ENCODE measurements around the gene FAM117B. TPM values are rescaled to one million over a fixed set of nuclear protein-coding genes. Genes with fewer than 3 reads are reported as not detected.

Gene FAM117B
- total RNA-seq, 1 experiment from 2014 or later, result 24.0 TPM

DNA sequence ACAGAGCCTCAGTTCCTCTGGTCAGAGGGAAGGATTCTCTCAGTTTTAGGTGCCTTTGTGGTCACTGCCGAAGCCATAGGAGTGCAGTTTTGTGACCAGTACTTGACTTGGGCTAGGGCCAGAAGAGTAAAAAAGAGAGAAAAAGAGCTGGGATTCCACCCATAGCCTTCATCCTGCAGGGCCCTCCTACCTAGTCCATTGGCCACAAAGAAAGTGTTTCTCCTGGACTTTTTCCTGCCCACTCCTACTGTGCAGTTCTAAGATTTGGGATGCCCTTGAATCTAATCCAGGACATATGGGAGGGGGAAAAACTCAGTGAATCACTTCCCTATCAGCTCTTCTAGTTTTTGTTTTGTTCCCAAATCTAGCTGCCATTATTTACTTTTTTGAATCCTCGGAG lies 26.0 kb downstream of the FAM117B start:
- WGBS (ENCODE audit: extremely low coverage, insufficient read length, low lambda C conversion rate), result no CpG with 5 or more reads among the region's 2 CpGs
- H3T11ph ChIP-seq (ENCODE audit: low read length), result no peak overlapping the region

More for the DNA sequence above, 26.0 kb downstream of the FAM117B start:
- no peaks in the 10 kb centered on the region; a peak in 1 of 7 replicates for H3K36me3 Mint-ChIP-seq (ENCODE audit: insufficient read depth in 1 of 3, low read depth in 3 of 3)
- Histone ChIP-seq H3K4me2 (ENCODE audit: insufficient read depth, insufficient read length, low read length) (no peak overlapping the region), H3K79me1 (ENCODE audit: insufficient read depth, low read depth, low read length, poor library complexity, severe bottlenecking) (no peaks in the 10 kb centered on the region), H4K5ac (ENCODE audit: insufficient read length, low read depth, low read length) (no peak overlapping the region), H4K8ac (replicated peaks; ENCODE audit: insufficient read length, low read depth, low read length) (no peak overlapping the region), H3K9ac (ENCODE audit: extremely low read depth, insufficient read length, low read length) (no peak overlapping the region), H2BK5ac (ENCODE audit: insufficient read length, low read length) (no peak overlapping the region), H3K27me3 (ENCODE audit: insufficient read depth, low read length) (no peaks in the 10 kb centered on the region), H2AK5ac (ENCODE audit: insufficient read length, low read length) (no peak overlapping the region), H2BK12ac (ENCODE audit: insufficient read length, low read depth, low read length) (no peak overlapping the region), H3K79me2 (ENCODE audit: insufficient read depth, low read length) (peaks cover 5% of the 10 kb centered on the region; the same call in 1 of the 2 replicates), H3K4ac (ENCODE audit: low read depth, low read length) (no peak overlapping the region), H3K14ac (ENCODE audit: insufficient read depth, low read length) (no peak overlapping the region), H2BK20ac (ENCODE audit: low read depth, low read length, poor library complexity, severe bottlenecking) (no peak overlapping the region), H2BK120ac (ENCODE audit: low read depth, low read length, poor library complexity, severe bottlenecking) (no peak overlapping the region), H3K56ac (ENCODE audit: insufficient read length, low read depth, low read length) (no peak overlapping the region), H3K23ac (ENCODE audit: insufficient read length, low read depth, low read length) (no peak overlapping the region), H4K91ac (ENCODE audit: insufficient read length, low read depth, low read length) (no peak overlapping the region), H4K20me1 (ENCODE audit: control insufficient read depth, insufficient read depth, insufficient read length) (no peaks in the 10 kb centered on the region), H3K18ac (ENCODE audit: insufficient read length, low read depth, low read length) (no peak overlapping the region), H3K27ac (ENCODE audit: insufficient read length, low read depth, low read length) (no peak overlapping the region), H2BK15ac (ENCODE audit: low read depth, low read length) (no peak overlapping the region), H2AFZ (ENCODE audit: low read length) (no peak overlapping the region), H3K23me2 (ENCODE audit: insufficient read length, low read depth, low read length, poor library complexity, severe bottlenecking) (no peaks in the 10 kb centered on the region), H3K9me3 (ENCODE audit: control insufficient read depth, low read depth, low read length) (no peaks in the 10 kb centered on the region), H3K4me1 (ENCODE audit: insufficient read depth, low read length) (no peaks in the 10 kb centered on the region)
- H3K9me3 Mint-ChIP-seq, result no peaks in the 10 kb centered on the region
- TF ChIP-seq, protein P1, sequence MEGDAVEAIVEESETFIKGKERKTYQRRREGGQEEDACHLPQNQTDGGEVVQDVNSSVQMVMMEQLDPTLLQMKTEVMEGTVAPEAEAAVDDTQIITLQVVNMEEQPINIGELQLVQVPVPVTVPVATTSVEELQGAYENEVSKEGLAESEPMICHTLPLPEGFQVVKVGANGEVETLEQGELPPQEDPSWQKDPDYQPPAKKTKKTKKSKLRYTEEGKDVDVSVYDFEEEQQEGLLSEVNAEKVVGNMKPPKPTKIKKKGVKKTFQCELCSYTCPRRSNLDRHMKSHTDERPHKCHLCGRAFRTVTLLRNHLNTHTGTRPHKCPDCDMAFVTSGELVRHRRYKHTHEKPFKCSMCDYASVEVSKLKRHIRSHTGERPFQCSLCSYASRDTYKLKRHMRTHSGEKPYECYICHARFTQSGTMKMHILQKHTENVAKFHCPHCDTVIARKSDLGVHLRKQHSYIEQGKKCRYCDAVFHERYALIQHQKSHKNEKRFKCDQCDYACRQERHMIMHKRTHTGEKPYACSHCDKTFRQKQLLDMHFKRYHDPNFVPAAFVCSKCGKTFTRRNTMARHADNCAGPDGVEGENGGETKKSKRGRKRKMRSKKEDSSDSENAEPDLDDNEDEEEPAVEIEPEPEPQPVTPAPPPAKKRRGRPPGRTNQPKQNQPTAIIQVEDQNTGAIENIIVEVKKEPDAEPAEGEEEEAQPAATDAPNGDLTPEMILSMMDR (conservative IDR thresholded peaks at IDR 0.05), result no peak
- DNase-seq, result no peak
- no peaks in the 10 kb centered on the region for H3K27me3 Mint-ChIP-seq (ENCODE audit: low read depth)
- H3K4me3 Mint-ChIP-seq, result no peak overlapping the region
- peak overlapping the region in 2 of 3 experiments; percentile 6 to 88; a peak in 3 of 7 replicates for H3K27ac Mint-ChIP-seq
- no peaks in the 10 kb centered on the region; a peak in 1 of 4 replicates for H3K4me1 Mint-ChIP-seq

Data from H9 (cell line).